ENCODE measurements around the gene CCDC14.
"Not testable (repeated sequence)": the region's sequence is repeated elsewhere in the genome, so short reads cannot be mapped to it uniquely, and the experiment has no call there.

Gene CCDC14

GRCh38 chr3:123971406-123971805, 10.4 kb upstream of the CCDC14 start:
- DNase-seq (ENCODE audit: low spot score), result no peak
- ChIA-PET POLR2A (ENCODE audit: low non-redundant PET) (no interaction called here), CTCF (no interaction called here)
- TF ChIP-seq CTCF (conservative IDR thresholded peaks at IDR 0.05; ENCODE audit: low read depth), result no peak
- H3K27ac ChIP-seq, result no peak overlapping the region

GRCh38 chr3:123967260-123967659, 6.2 kb upstream of the CCDC14 start:
- CTCF ChIA-PET, result interaction anchor here (0.7 kb wide), 1 partner anchor 501 kb away, joined by 3 read pairs; no protein-coding TSS in a partner anchor
- POLR2A ChIA-PET (ENCODE audit: low non-redundant PET); DNase-seq (ENCODE audit: low spot score); H3K27ac ChIP-seq: not testable (repeated sequence)

DNA sequence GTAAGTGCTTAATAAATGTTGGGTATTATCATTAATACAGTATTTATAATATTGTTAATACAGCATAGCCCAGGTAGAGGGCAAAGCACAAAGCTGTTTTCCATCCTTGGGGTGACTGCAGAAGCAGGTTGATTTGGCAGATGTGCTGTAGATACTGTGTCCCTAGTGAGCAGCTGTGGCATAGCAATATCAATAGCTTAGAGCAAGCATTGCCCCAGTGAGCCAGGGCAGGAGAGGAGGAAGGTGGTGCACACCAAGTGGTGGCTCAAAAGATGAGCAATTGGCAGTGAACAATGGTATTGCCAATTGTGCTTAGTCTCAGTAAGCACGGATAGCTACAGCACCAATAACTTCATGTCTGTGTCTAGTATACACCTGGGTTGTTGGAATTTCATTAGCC, 5.8 kb upstream of the CCDC14 start:
- DNase-seq (ENCODE audit: low spot score); H3K27ac ChIP-seq; POLR2A ChIA-PET (ENCODE audit: low non-redundant PET): not testable (repeated sequence)
- CTCF ChIA-PET, result interaction anchor here (0.7 kb wide), 1 partner anchor 501 kb away, joined by 3 read pairs; no protein-coding TSS in a partner anchor

DNA sequence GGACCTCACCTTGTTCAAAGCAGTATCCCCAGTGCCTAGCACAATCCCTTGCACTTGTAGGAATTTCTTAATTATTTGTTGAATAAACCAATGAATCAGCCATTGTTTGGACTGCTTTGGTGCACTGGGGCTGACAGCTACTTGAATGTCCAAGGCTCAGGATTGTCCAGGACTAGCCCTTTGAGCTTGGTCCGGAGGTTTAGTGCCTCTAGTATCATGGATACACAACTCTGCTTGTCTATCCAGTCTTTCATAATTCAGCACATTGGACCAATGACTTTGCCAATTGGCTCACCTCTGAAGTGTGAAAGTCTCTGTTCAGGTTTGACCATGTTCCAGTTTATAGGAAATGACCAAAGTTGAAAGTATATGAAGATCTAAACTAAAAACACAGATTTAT, 3.8 kb upstream of the CCDC14 start:
- CTCF ChIA-PET; DNase-seq (ENCODE audit: low spot score); POLR2A ChIA-PET (ENCODE audit: low non-redundant PET); H3K27ac ChIP-seq: not testable (repeated sequence)

DNA sequence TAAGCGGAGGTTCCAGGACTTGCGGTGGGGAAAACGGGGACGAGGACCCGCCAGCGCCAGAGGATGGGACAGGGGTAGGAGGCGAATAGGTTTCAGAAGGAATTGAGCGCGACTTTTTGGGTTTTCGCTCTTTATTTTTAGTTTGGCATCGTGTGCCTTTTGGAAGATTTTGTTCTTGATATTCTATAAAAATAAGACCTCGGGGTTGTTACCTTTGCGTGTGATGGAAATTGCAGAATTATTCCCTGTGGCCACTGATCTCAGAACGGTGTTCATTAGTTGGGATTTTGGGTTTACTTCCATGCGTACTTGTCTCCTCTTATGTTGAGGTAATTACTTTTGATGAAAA, 453 bp upstream of the CCDC14 start:
- POLR2A ChIA-PET (ENCODE audit: low non-redundant PET), result no interaction called here
- H3K27ac ChIP-seq, result peak overlapping the region; percentile 90
- DNase-seq (ENCODE audit: low spot score), result no peak
- no peak for TF ChIP-seq CTCF (conservative IDR thresholded peaks at IDR 0.05; ENCODE audit: low read depth)
- CTCF ChIA-PET, result no interaction called here

DNA sequence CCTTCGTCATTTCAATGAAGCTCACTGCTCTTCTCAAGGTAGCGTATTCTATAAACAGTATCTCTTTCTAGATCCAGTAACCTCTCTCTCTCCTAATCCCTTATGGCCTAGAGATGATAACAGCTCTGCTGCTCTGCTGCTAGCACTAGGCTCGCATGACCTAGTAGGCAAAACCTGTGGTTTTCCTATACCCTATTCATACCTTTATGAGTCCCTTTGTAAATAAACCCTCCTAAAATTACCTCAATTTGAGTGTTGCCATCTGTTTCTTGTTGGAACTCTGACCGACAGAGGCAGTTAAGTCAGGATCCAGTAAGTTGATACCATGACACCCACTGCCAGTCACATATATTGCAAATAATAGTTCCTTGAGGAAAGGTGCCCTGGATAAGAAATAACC, 7.3 kb downstream of the CCDC14 start:
- no peak for TF ChIP-seq CTCF (conservative IDR thresholded peaks at IDR 0.05; ENCODE audit: low read depth)
- POLR2A ChIA-PET (ENCODE audit: low non-redundant PET), result no interaction called here
- H3K27ac ChIP-seq, result no peak overlapping the region
- no peak for DNase-seq (ENCODE audit: low spot score)
- CTCF ChIA-PET, result no interaction called here

GRCh38 chr3:123952844-123953520, 8.0 kb downstream of the CCDC14 start:
- CTCF ChIA-PET, result no interaction called here
- no peak overlapping the region for H3K27ac ChIP-seq
- no peak for TF ChIP-seq CTCF (conservative IDR thresholded peaks at IDR 0.05; ENCODE audit: low read depth)
- DNase-seq (ENCODE audit: low spot score), result no peak
- POLR2A ChIA-PET (ENCODE audit: low non-redundant PET), result no interaction called here

- H3K27ac ChIP-seq, result no peak overlapping the region
- DNase-seq (ENCODE audit: low spot score), result no peak
- POLR2A ChIA-PET (ENCODE audit: low non-redundant PET), result no interaction called here
- CTCF ChIA-PET, result interaction anchor here (0.5 kb wide), 1 partner anchor 290 kb away, joined by 3 read pairs; no protein-coding TSS in a partner anchor
- no peak for TF ChIP-seq CTCF (conservative IDR thresholded peaks at IDR 0.05; ENCODE audit: low read depth)
Observed at GRCh38 chr3:123951522-123952447, 9.2 kb downstream of the CCDC14 start.

All from RWPE1 (cell line).